CD14-positive monocyte (primary cell): ENCODE measurements around the gene MTARC1. TPM values are rescaled to one million over a fixed set of nuclear protein-coding genes. Genes with fewer than 3 reads are reported as not detected.

Source experiments
- DNase-seq, 3 donors: peaks; one replicate each; pipeline ENCODE4 v3.0.0-alpha.2; 2011 to 2022
- H2AFZ ChIP-seq: 2 replicates; pipeline ENCODE4 v1.6.0; 2012; ENCODE audit warnings: mild to moderate bottlenecking, low read depth, low read length, inconsistent platforms; ENCODE audit not compliant: insufficient read depth, poor library complexity, severe bottlenecking
- H3K27ac ChIP-seq, 2 donors: 1 replicate in 1 of 2; 2 replicates in 1 of 2; pipeline ENCODE4 v1.5.1; 2012 to 2013; ENCODE audit warnings: low read length in 2 of 2, control low read depth in 1 of 2, inconsistent platforms in 1 of 2, low read depth in 1 of 2, mild to moderate bottlenecking in 1 of 2
- H3K27me3 ChIP-seq, 2 donors: one replicate each; pipeline versions ENCODE4 v1.6.0 to v1.6.1; 2011 to 2013; ENCODE audit warnings: low read length in 2 of 2; ENCODE audit not compliant: control insufficient read depth in 2 of 2, insufficient read depth in 2 of 2
- H3K36me3 ChIP-seq, 2 donors: replicated peaks in 1 of 2; 1 replicate in 1 of 2; 2 replicates in 1 of 2; pipeline versions ENCODE4 v1.5.1 to v1.6.1; 2012 to 2013; ENCODE audit warnings: low read length in 2 of 2, control low read depth in 1 of 2, inconsistent platforms in 1 of 2, mild to moderate bottlenecking in 1 of 2; ENCODE audit not compliant: insufficient read depth in 2 of 2, control insufficient read depth in 1 of 2
- H3K4me1 ChIP-seq, 2 donors: 1 replicate in 1 of 2; 2 replicates in 1 of 2; pipeline versions ENCODE4 v1.5.1 to v1.6.1; 2012 to 2013; ENCODE audit warnings: low read length in 2 of 2, control low read depth in 1 of 2, inconsistent platforms in 1 of 2, mild to moderate bottlenecking in 1 of 2, moderate library complexity in 1 of 2; ENCODE audit not compliant: insufficient read depth in 2 of 2, control insufficient read depth in 1 of 2
- H3K4me2 ChIP-seq: replicated peaks from 2 replicates; pipeline ENCODE3; 2012; ENCODE audit warnings: low read length, moderate library complexity, mild to moderate bottlenecking; ENCODE audit not compliant: poor library complexity, severe bottlenecking; ENCODE audit errors: extremely low read depth
- H3K4me3 ChIP-seq, 3 experiments: fragments of 200-600 bp in 1 of 3; sonication (generic) in 1 of 3; replicated peaks in 1 of 3; 1 replicate in 2 of 3; 2 replicates in 1 of 3; pipeline ENCODE4 v1.5.1; 2011 to 2013; ENCODE audit warnings: low read length in 3 of 3, mild to moderate bottlenecking in 3 of 3, control low read depth in 2 of 3, low read depth in 2 of 3, inconsistent platforms in 1 of 3, moderate library complexity in 1 of 3
- H3K79me2 ChIP-seq: 2 replicates; pipeline ENCODE4 v1.6.0; 2012; ENCODE audit warnings: mild to moderate bottlenecking, control low read depth, inconsistent platforms, low read length, moderate library complexity; ENCODE audit not compliant: insufficient read depth
- H3K9ac ChIP-seq: 2 replicates; pipeline ENCODE4 v1.6.0; 2017; ENCODE audit warnings: low read length, mild to moderate bottlenecking; ENCODE audit not compliant: insufficient read depth, poor library complexity, severe bottlenecking
- H3K9me3 ChIP-seq, 2 donors: replicated peaks in 1 of 2; 1 replicate in 1 of 2; 2 replicates in 1 of 2; pipeline versions ENCODE4 v1.5.1 to v1.6.1; 2012 to 2013; ENCODE audit warnings: low read length in 2 of 2, control low read depth in 1 of 2; ENCODE audit not compliant: control insufficient read depth in 1 of 2, insufficient read depth in 1 of 2
- H4K20me1 ChIP-seq: 2 replicates; pipeline ENCODE4 v1.6.0; 2012; ENCODE audit warnings: mild to moderate bottlenecking, low read length, control low read depth, moderate library complexity; ENCODE audit not compliant: insufficient read depth
- H3K27ac Mint-ChIP-seq, 7 donors: one replicate each; pipeline ENCODE4 v1.8.0; 2020; ENCODE audit warnings: mild to moderate bottlenecking in 7 of 7, mixed read lengths in 7 of 7, moderate library complexity in 6 of 7, inconsistent platforms in 2 of 7
- H3K27me3 Mint-ChIP-seq, 3 donors: one replicate each; pipeline ENCODE4 v1.8.0; 2021 to 2022; ENCODE audit warnings: low read depth in 3 of 3, mild to moderate bottlenecking in 3 of 3, mixed read lengths in 3 of 3, moderate library complexity in 3 of 3, inconsistent platforms in 1 of 3
- H3K36me3 Mint-ChIP-seq, 2 donors: one replicate each; pipeline ENCODE4 v1.8.0; 2020; ENCODE audit warnings: mixed read lengths in 2 of 2, inconsistent platforms in 1 of 2, mild to moderate bottlenecking in 1 of 2
- H3K4me1 Mint-ChIP-seq: one replicate; pipeline ENCODE4 v1.8.0; 2020; ENCODE audit warnings: mild to moderate bottlenecking, mixed read lengths
- H3K4me3 Mint-ChIP-seq, 2 donors: one replicate each; pipeline ENCODE4 v1.8.0; 2020; ENCODE audit warnings: mild to moderate bottlenecking in 2 of 2, mixed read lengths in 2 of 2, moderate library complexity in 1 of 2
- H3K9me3 Mint-ChIP-seq, 7 donors: one replicate each; pipeline ENCODE4 v1.8.0; 2020 to 2022; ENCODE audit warnings: mixed read lengths in 7 of 7, mild to moderate bottlenecking in 6 of 7, moderate library complexity in 6 of 7, inconsistent platforms in 2 of 7
- WGBS: methylation state at CpG from one replicate; pipeline ENCODE4 v1.1.5; 2013; ENCODE audit warnings: missing lambda C conversion rate; ENCODE audit not compliant: insufficient coverage; 5-methylcytosine and 5-hydroxymethylcytosine counted together
- intact Hi-C, 2 donors: fragments of 100-400 bp; cut with micrococcal nuclease; formaldehyde crosslinking; loops; one replicate each; pipeline versions ENCODE4 v1.15.0 to v1.15.1; 2023
- polyA plus RNA-seq, 3 donors: library from polyadenylated mRNA; depleted of rRNA in 1 of 3; unstranded in 2 of 3; stranded (reverse) in 1 of 3; fragments of 300-500 nt in 2 of 3; fragments of >200 nt in 1 of 3; fragmentation: Illumina TruSeq in 2 of 3; gene quantifications; 1 replicate in 2 of 3; 2 replicates in 1 of 3; pipeline ENCODE4 v1.2.3, GENCODE V29; 2012 to 2021
- TF ChIP-seq, protein P1 (sequence below): fragments of 200-600 bp; IDR thresholded peaks from one replicate; pipeline ENCODE4 v1.8.0; 2022; ENCODE audit warnings: antibody characterized with exemption, mild to moderate bottlenecking

Gene MTARC1
- polyA plus RNA-seq, 3 donors = 25.2 to 80.6 (median 70.9) TPM

GRCh38 chr1:220748089-220748934 lies 38.4 kb upstream of the MTARC1 start, which contains the start of gene MTARC2:
Gene MTARC2, plus strand, starts transcription at chr1:220748322. Its CDS starts 210 bp downstream, at chr1:220748532.
- Histone ChIP-seq H3K4me2 (peak within 1 kb of the TSS; percentile 76), H3K9ac (peak within 1 kb of the TSS; percentile 69), H3K4me3 (peak within 1 kb of the TSS; percentile 55 to 77 (median 68)), H3K27ac (no peak within 1 kb of the TSS), H3K36me3 (no peaks in the 10 kb centered on the region), H2AFZ (peak within 1 kb of the TSS; percentile 89), H4K20me1 (no peaks in the 10 kb centered on the region), H3K27me3 (peaks cover 6 to 24% of the 10 kb centered on the region in 2 donors), H3K79me2 (no peaks in the 10 kb centered on the region), H3K4me1 (peaks cover 12 to 17% of the 10 kb centered on the region in 2 donors), H3K9me3 (no peaks in the 10 kb centered on the region)
- TF ChIP-seq, protein P1, sequence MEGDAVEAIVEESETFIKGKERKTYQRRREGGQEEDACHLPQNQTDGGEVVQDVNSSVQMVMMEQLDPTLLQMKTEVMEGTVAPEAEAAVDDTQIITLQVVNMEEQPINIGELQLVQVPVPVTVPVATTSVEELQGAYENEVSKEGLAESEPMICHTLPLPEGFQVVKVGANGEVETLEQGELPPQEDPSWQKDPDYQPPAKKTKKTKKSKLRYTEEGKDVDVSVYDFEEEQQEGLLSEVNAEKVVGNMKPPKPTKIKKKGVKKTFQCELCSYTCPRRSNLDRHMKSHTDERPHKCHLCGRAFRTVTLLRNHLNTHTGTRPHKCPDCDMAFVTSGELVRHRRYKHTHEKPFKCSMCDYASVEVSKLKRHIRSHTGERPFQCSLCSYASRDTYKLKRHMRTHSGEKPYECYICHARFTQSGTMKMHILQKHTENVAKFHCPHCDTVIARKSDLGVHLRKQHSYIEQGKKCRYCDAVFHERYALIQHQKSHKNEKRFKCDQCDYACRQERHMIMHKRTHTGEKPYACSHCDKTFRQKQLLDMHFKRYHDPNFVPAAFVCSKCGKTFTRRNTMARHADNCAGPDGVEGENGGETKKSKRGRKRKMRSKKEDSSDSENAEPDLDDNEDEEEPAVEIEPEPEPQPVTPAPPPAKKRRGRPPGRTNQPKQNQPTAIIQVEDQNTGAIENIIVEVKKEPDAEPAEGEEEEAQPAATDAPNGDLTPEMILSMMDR = no peak
- Mint-ChIP-seq H3K27me3 (peaks cover 27 to 50% (median 28%) of the 10 kb centered on the region in 3 donors), H3K27ac (peak within 1 kb of the TSS in 4 of 7 donors; percentile 33 to 83 (median 48)), H3K4me3 (peak within 1 kb of the TSS; percentile 83 to 97), H3K4me1 (peaks cover 29% of the 10 kb centered on the region), H3K36me3 (peaks cover 0 to 12% of the 10 kb centered on the region in 2 donors), H3K9me3 (peaks cover 0 to 3% (median 0%) of the 10 kb centered on the region in 7 donors)
- DNase-seq = peak; percentile 21 to 28 (median 23)
- WGBS = 1% methylated on average over 67 of the region's 77 CpGs
- intact Hi-C loops = no loop called here

GRCh38 chr1:220748936-220749335 lies 37.8 kb upstream of the MTARC1 start:
- H3K27ac ChIP-seq = no peak overlapping the region
- H3K79me2 ChIP-seq = no peaks in the 10 kb centered on the region
- Mint-ChIP-seq H3K9me3 (peaks cover 0 to 3% (median 0%) of the 10 kb centered on the region in 7 donors), H3K36me3 (peaks cover 0 to 12% of the 10 kb centered on the region in 2 donors), H3K27me3 (peaks cover 27 to 50% (median 28%) of the 10 kb centered on the region in 3 donors), H3K27ac (no peak overlapping the region), H3K4me1 (peaks cover 29% of the 10 kb centered on the region), H3K4me3 (peak overlapping the region; percentile 83 to 97)
- TF ChIP-seq, protein P1 = no peak
- H2AFZ ChIP-seq = peak overlapping the region; percentile 89
- no peaks in the 10 kb centered on the region for H3K9me3 ChIP-seq
- no peak for DNase-seq
- H3K27me3 ChIP-seq = peaks cover 6 to 24% of the 10 kb centered on the region in 2 donors
- peak overlapping the region in 2 of 3 experiments; percentile 68 to 77 for H3K4me3 ChIP-seq
- H3K4me2 ChIP-seq = peak overlapping the region; percentile 76
- peak overlapping the region; percentile 69 for H3K9ac ChIP-seq
- no peaks in the 10 kb centered on the region for H4K20me1 ChIP-seq
- no peaks in the 10 kb centered on the region for H3K36me3 ChIP-seq
- no CpG with 5 or more reads among the region's 3 CpGs for WGBS
- peaks cover 12 to 17% of the 10 kb centered on the region in 2 donors for H3K4me1 ChIP-seq
- intact Hi-C loops = no loop called here
